ENCODE results near the gene MEX3A. TPM values are rescaled to one million over a fixed set of nuclear protein-coding genes. Genes with fewer than 3 reads are reported as not detected.
"Not testable (repeated sequence)": the region's sequence is repeated elsewhere in the genome, so short reads cannot be mapped to it uniquely, and the experiment has no call there.

Gene MEX3A
- total RNA-seq, 1 donor from 2014 or later, result 6.6 TPM

DNA sequence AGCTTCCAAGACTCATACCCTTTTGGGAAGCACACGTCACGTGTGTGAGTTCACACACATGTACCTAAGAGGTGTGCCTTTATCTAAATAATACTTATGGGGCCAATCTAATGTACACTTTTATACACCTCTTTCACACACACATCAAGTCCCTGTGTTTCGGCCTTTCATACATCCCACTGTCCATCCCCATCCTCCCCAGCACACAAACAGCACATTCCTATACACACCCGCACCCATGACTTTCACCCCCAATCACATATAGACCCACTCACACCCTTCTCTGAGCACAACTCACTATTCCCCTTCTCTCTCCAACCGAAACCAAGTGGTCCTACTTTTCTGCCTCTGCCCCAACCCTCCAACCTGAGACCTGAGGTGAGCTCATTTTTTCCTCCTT is 3.5 kb downstream of the MEX3A start:
- no peak for DNase-seq

GRCh38 chr1:156077430-156077760 is 4.9 kb downstream of the MEX3A start:
- DNase-seq, result no peak

GRCh38 chr1:156076609-156077429 is 5.4 kb downstream of the MEX3A start:
- DNase-seq, result no peak

GRCh38 chr1:156075775-156076204 is 6.5 kb downstream of the MEX3A start:
- no peak for DNase-seq

GRCh38 chr1:156075162-156075561 is 7.1 kb downstream of the MEX3A start:
- DNase-seq, result no peak

DNA sequence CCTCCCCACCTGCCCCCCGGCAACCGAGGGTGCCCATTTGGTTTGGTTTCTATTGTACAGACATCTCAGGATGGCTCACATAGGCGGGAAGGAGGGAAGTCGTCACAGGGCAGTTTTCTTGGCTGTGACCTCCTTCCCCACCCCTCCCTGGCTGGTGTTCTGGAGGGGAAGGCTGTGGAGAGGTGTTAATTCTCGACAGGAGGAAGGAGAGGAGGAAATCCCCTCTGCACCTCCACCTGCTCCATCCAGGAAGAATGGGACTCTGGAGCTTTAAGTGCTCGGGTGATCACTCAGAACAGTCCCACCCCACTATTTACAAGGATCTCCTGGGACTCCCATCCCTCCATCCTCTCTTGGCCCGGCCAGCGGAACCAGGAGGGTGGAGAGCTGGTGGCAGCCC is 7.6 kb downstream of the MEX3A start:
- DNase-seq, result no peak

DNA sequence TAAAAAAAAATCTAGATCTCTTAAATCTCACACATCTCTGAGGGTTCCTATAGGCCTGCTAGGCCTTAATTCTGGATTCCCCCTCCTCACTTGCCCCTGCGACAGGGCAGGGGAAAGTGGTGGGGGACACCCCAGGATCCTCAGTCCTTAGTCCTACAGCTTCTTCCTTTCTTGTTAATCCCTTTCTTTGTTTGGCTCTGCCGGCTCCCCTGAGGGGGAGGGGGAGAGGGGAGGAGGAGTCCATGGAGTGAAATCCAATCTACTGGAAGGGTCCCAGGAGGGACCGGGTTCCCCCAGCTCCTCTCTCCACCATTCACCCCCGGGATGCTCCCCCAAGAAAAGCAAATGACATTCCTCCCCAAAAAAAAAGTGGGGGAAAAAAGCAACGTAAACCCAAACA is 8.5 kb downstream of the MEX3A start:
- no peak for DNase-seq

DNA sequence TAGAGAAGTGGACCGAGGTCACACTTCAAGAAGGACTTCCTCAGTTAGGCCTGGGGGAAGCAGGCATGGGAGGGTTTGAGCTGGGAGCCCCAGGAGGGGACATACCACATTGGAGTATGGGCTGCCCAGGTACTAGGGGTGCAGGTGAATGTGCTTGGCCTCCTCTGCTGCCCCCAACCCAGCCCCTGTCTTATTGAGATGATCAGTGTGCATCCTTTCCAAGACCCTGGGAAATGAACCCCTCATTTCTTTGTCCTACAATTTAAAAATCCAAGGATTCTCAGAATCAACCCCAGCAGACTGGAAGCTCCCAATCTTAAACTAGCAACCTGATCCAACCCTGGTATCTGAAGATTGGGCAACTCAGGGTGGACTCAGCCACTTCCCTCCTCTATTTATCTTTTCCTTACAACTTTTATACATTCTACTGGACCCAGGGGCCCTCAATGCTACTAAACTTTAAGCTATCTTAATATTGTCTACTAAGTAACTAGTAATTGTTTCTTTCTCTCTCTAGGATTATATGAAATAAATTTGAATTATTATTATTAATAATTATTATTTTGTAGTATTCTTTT is 9.1 kb downstream of the MEX3A start:
- no peak for DNase-seq

- DNase-seq, result no peak
These were observed 10.0 kb downstream of the MEX3A start for GRCh38 chr1:156072251-156072650.

GRCh38 chr1:156071332-156071816 is 10.9 kb downstream of the MEX3A start:
- DNase-seq, result not testable (repeated sequence)

DNA sequence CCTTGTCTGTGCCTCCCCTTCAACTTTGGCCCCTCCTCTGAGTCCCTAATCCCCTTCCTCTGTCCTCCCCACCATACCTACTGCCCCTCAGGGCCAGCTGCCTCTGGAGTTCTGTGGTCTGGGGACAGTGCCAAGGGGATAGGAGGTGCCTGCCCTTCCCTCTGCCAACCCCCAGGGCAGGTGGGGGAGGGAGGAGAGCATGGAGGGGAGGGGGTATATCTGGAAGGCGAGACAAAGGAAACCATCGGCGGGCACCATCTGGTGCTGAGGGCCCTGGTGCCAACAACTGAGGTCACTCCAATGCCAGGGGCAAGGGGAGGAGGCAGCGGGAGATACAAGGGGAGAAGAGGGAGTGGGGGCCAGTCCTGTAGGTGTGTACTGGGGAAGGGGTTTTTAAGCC is 11.7 kb downstream of the MEX3A start:
- no peak for DNase-seq

DNA sequence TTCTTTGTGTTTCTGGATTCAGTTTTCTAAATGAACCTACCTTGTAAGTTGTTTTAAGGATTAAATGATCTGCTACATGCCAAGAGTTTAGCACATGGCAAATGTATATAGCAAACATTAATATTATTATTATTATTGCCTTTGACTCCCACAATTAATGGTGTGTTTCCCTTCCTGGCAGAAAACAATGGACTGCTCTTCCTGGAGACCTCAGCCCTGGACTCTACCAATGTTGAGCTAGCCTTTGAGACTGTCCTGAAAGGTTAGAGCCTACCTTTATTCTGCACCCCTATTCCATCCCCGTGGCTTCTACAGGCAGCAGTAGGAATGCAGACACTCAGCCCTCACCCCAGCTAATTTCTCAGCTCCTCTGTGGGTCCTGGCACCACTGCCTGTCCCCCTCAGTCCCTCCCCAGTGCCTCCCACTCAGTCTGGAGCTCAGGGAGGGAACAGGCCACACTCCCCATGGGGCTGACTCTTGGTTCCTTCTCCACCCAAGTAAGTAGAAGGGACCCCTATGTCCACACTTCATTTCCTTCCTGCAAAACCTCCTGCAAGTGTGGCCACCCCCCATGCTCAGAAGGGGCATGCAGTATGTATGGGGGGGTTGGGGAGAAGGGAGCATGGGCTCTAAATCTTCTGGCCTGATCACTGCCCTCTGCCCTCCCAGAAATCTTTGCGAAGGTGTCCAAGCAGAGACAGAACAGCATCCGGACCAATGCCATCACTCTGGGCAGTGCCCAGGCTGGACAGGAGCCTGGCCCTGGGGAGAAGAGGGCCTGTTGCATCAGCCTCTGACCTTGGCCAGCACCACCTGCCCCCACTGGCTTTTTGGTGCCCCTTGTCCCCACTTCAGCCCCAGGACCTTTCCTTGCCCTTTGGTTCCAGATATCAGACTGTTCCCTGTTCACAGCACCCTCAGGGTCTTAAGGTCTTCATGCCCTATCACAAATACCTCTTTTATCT is 12.5 kb downstream of the MEX3A start:
- no peak for DNase-seq

- no peak for DNase-seq
These were observed 15.0 kb downstream of the MEX3A start for GRCh38 chr1:156067262-156067661.

- no peak for DNase-seq
These were observed 16.4 kb downstream of the MEX3A start for GRCh38 chr1:156065871-156066270.

DNA sequence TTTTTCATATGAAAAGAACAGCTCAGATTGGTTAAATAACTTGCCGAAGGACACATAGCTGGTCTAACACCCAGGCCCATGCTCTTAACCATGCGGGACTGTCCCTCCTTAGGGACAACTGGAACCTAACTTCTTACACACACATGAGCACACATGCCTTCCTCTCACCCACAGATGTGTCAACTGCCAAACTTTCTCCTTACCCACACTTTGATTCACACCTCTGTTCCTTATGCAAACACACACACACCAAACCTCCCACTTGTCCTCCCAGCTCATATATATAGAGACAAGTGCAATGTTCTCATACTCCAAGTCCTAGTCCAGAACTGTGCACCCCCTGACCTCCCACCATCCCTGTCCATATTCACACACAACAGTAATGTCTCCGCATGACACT is 17.1 kb downstream of the MEX3A start:
- DNase-seq, result no peak

- no peak for DNase-seq
These were observed 17.6 kb downstream of the MEX3A start for GRCh38 chr1:156064615-156065014.

DNA sequence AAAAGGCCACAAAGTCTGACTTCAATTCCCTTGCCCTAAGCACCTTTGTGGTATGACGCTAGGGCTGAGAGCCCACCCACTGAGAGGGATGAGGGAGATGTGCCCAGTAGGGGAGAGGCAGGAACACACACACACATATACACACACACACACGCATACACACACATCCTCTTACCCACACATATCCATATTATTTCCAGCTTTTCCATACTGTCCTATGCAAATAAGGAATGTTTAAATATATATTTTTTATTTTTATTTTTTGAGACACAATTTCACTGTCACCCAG is 18.3 kb downstream of the MEX3A start:
- DNase-seq, result no peak

DNA sequence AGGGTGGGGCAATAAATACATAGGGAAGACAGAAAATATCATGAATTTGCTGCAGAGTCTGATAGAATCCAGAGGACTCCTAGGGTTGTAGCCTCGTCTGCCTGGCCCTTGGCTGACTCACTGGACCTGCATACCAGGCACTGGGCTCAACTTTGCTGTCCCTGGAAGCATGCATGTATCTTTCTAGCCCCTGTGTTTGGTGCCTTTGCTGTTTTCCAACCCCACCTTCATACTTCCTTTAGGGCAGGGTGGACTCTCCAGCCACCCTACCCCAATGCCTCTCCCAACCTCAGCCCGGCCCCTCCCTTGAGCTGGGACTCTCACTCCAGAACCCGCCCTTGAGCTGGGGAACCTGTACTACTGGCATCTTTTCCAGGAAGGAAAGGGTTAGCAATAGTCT is 20.1 kb downstream of the MEX3A start:
- no peak for DNase-seq

- no peak for DNase-seq
These were observed 21.2 kb downstream of the MEX3A start, which contains the start of gene RAB25 for GRCh38 chr1:156060937-156061636. Gene RAB25, plus strand, starts transcription at chr1:156061160. Its CDS starts 241 bp downstream, at chr1:156061401.

DNA sequence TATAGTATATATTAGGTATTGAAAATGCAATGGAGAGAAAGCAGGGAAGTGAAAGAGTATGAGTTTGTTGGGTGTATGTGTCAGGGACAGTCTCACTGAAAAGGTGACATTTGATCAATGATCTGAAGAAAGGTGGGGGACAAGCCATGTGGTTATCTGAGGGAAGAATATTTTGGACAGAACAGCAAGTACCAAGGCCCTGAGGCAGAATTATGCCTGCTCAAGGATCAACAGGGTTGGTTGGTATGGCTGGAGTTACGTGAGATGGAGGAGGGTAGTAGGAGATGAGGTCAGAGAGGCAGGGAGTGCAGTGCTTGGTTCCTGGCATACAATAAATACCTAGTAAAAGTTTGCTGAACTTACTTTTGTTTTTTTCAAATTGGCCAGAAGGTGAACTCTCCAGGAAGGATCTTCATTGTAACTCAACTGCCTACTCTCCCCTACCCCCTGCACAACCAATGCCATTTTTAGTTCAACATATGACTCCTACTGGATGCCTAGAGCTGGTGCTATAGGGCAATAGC is 25.9 kb downstream of the MEX3A start:
- DNase-seq, result no peak

DNA sequence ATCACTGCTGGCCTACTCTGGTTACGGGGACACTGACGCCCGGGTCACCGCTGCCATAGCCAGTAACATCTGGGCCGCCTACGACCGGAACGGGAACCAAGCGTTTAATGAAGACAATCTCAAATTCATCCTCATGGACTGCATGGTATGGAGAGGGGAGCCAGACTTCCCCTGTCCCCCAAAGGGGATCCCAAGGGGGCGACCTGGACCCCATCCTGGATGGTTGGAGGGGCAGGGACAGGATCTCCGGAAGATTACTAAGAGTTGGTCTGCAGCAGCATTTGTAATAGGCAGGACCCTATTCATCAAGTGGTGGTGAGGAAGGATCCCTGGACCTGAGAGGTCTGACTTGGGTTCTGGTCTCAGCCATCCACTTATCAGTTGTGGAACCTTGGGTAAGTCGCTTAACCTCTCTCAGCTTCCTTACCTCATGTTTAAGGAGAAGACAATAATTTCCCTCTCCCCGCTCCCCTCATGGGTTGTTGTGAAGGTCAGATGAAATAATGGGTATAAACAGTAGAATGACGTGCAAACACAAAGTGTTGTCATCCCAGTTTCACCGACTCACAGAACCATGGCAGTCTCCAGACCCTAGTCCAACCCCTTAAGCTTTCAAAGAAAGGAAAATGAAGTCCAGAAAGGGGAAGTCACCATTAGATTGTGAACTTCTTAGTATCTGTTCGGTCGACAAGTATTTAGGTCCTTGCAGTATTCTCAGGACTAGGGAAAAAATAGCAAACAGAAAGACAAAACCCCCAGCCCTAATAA is 26.8 kb downstream of the MEX3A start:
- no peak for DNase-seq
